Measurements from ENCODE around the gene LRMDA.

The LRMDA gene

DNA sequence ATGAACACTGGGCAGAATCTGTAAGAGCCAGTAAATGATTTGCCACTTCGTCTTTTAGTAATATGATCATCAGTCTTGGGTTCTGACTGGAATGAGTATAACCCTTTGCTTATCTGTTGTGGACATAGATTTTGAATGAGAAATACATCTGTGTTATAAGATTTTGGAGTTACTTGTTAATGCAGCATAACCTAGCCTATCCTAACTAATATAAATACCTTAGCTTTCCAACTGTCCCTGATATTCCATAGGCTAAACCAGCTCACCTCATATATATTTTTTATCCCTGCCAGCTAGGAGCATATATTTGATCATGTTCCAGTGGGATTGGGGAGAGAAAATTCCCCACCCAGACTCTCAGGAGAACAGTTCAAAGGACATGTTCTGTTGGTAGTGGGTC lies 15.1 kb downstream of the LRMDA start:
- ATAC-seq (no peak), DNase-seq (no peak)
- H3K9me3 Mint-ChIP-seq: peaks cover 14 to 32% of the 10 kb centered on the region in 2 donors
- peaks cover 15% of the 10 kb centered on the region for H3K27me3 Mint-ChIP-seq
- no peak overlapping the region for H3K4me3 Mint-ChIP-seq
- H3K4me1 Mint-ChIP-seq: no peaks in the 10 kb centered on the region
- no peak overlapping the region for H3K27ac Mint-ChIP-seq

GRCh38 chr10:75448166-75448565 lies 16.7 kb downstream of the LRMDA start:
- Mint-ChIP-seq H3K9me3 (peaks cover 14 to 22% of the 10 kb centered on the region in 2 donors), H3K27ac (no peak overlapping the region)
- DNase-seq: no peak

GRCh38 chr10:75449382-75450074 lies 18.1 kb downstream of the LRMDA start:
- peaks cover 20% of the 10 kb centered on the region for H3K27me3 Mint-ChIP-seq
- DNase-seq (no peak), ATAC-seq (no peak)
- no peak overlapping the region for H3K4me3 Mint-ChIP-seq
- H3K4me1 Mint-ChIP-seq: no peaks in the 10 kb centered on the region
- H3K9me3 Mint-ChIP-seq: peaks cover 5 to 10% of the 10 kb centered on the region in 2 donors
- no peak overlapping the region for H3K27ac Mint-ChIP-seq

More at GRCh38 chr10:75448166-75448565, 16.7 kb downstream of the LRMDA start:
- Mint-ChIP-seq H3K27me3 (peaks cover 20% of the 10 kb centered on the region), H3K4me3 (no peak overlapping the region), H3K4me1 (no peaks in the 10 kb centered on the region)
- ATAC-seq: no peak

DNA sequence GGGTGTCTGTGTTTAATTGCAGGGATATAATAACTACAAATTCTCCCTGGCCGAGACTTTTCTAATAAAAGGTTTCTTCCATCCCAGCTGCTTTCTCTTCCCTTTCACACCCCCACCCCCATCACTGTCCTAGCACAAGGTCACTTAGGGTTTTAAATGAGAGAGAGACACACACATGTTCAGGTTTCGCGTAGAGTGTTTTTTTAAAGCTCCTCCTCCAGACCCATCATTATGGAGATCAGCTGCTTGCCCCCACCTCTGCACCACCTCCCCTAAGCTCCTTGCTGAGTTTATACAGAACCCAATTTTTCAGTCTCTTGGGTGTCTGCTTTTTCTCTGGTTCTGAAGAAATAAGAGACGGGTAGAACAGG lies 18.6 kb downstream of the LRMDA start:
- no peak for ATAC-seq
- Mint-ChIP-seq H3K4me1 (no peaks in the 10 kb centered on the region), H3K4me3 (no peak overlapping the region), H3K27me3 (peaks cover 20% of the 10 kb centered on the region), H3K9me3 (peaks cover 5 to 10% of the 10 kb centered on the region in 2 donors), H3K27ac (no peak overlapping the region)
- no peak for DNase-seq

DNA sequence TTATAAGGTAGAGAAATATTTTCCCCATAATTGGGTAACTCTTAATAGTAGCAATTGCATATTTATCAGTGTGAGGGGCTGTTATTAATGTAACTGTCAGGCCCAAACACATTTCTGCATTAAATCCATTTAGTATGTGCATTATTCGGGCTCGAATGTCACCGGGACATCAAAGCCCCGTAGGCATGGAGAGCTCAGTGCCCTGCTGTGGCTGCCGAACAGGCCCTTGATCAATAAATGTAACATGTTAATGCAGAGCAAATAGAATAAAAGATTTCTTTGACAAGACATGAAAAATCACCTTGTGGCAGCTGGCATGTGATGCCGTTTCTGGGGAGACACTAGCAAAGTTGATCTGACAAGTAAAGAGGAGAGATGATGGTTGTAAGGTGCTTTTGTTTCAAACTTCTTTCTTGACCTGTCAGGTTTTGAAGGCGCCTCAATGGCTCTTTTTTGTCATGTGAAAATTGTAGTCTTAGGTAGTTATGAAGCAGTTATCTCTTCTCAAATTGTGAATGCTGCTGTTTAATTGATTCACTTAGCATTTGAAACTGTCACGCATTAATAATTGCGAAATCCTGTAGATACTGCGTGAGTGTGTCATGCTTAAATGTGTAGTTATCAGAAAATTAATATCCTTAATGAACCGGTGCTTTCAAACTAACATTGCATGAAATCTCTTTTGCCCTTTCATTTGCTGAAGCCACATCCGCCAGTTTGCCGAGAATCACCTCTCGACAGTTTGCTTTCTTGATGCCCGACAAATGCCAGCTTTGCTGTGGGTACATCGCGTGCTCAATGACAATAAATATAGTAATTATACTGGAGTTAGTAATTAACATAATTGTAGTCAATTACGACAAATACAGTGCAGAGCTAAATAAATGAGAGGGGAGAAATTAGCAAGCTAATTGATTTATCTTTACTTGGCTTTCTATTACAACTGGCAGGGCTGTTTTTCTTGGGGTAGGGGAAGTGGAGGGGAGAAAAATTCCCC lies 19.5 kb downstream of the LRMDA start:
- H3K4me1 Mint-ChIP-seq: no peaks in the 10 kb centered on the region
- H3K27me3 Mint-ChIP-seq: peaks cover 27% of the 10 kb centered on the region
- peaks cover 5 to 10% of the 10 kb centered on the region in 2 donors for H3K9me3 Mint-ChIP-seq
- DNase-seq (no peak), ATAC-seq (no peak)
- no peak overlapping the region for H3K27ac Mint-ChIP-seq
- no peak overlapping the region for H3K4me3 Mint-ChIP-seq

DNA sequence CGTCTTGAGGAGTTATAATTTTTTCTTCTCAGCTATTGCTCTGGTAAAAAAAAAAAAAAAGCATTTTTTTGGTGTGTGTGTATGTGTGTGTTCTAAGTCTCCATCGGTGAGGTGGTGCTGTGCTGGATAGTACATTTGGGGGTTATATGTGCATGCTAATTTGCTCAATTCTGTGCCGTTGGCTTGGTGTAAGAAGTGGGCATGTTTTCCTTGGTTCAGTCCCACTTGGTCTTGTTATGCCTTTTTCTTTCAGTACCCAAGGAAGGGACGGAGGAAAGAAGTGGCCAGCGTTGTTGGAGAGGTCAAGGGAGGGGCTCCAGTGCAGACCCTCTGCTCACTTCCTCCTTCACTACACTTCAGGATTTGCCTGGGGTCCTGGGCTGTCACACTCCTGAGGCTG lies 20.4 kb downstream of the LRMDA start:
- DNase-seq (no peak), ATAC-seq (no peak)
- no peak overlapping the region for H3K4me3 Mint-ChIP-seq
- H3K9me3 Mint-ChIP-seq: peaks cover 1 to 3% of the 10 kb centered on the region in 2 donors
- H3K27me3 Mint-ChIP-seq: peaks cover 27% of the 10 kb centered on the region
- no peaks in the 10 kb centered on the region for H3K4me1 Mint-ChIP-seq
- H3K27ac Mint-ChIP-seq: no peak overlapping the region

DNA sequence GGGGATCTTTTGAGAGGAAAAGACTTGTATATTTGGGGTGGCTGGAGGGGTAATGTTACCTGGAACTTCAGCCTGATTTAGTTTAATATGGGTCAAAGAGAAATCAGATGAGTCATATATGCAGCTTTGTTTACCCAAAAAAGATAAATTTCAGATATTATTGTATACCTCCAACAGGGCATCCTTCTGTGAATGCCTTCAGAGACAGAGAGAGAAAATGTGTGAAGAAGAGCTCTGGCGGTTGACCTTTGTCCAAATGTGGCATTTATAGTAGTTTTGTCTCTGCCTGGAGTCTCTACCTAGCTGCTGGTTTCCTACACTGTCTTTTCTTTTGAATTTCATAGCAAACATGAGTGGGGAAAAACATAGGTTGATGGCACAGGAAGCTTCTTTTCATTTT lies 21.6 kb downstream of the LRMDA start:
- ATAC-seq (no peak), DNase-seq (no peak)
- peaks cover 27% of the 10 kb centered on the region for H3K27me3 Mint-ChIP-seq
- H3K4me3 Mint-ChIP-seq: no peak overlapping the region
- H3K27ac Mint-ChIP-seq: no peak overlapping the region
- H3K4me1 Mint-ChIP-seq: no peaks in the 10 kb centered on the region
- H3K9me3 Mint-ChIP-seq: no peaks in the 10 kb centered on the region

- DNase-seq: no peak
- no peaks in the 10 kb centered on the region for H3K4me1 Mint-ChIP-seq
- ATAC-seq: no peak
- no peak overlapping the region for H3K27ac Mint-ChIP-seq
- no peaks in the 10 kb centered on the region for H3K9me3 Mint-ChIP-seq
- no peak overlapping the region for H3K4me3 Mint-ChIP-seq
- H3K27me3 Mint-ChIP-seq: peaks cover 15% of the 10 kb centered on the region
Measured at GRCh38 chr10:75456122-75456521, 24.7 kb downstream of the LRMDA start.

DNA sequence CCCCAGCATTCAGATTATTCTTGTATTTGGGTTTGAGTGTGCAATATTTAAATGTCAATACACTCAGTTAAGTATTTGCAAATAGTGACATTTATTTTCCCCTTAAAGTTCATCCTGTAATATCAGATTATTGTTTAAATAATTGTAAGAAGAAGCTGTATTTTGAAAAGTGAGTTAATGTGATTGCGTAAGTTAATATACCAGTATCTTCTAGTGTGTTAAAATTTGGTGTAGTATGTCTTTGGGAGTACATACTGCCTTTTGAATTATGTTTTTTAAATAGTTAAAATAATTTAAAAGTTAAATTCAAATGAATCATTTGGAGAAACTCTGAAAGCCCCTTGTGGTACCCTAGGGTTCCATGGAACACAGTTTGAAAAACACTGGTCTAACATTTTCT lies 28.6 kb downstream of the LRMDA start:
- no peak for DNase-seq
- Mint-ChIP-seq H3K27me3 (peaks cover 7% of the 10 kb centered on the region), H3K27ac (no peak overlapping the region), H3K9me3 (no peaks in the 10 kb centered on the region), H3K4me3 (no peak overlapping the region), H3K4me1 (no peaks in the 10 kb centered on the region)
- ATAC-seq: no peak

DNA sequence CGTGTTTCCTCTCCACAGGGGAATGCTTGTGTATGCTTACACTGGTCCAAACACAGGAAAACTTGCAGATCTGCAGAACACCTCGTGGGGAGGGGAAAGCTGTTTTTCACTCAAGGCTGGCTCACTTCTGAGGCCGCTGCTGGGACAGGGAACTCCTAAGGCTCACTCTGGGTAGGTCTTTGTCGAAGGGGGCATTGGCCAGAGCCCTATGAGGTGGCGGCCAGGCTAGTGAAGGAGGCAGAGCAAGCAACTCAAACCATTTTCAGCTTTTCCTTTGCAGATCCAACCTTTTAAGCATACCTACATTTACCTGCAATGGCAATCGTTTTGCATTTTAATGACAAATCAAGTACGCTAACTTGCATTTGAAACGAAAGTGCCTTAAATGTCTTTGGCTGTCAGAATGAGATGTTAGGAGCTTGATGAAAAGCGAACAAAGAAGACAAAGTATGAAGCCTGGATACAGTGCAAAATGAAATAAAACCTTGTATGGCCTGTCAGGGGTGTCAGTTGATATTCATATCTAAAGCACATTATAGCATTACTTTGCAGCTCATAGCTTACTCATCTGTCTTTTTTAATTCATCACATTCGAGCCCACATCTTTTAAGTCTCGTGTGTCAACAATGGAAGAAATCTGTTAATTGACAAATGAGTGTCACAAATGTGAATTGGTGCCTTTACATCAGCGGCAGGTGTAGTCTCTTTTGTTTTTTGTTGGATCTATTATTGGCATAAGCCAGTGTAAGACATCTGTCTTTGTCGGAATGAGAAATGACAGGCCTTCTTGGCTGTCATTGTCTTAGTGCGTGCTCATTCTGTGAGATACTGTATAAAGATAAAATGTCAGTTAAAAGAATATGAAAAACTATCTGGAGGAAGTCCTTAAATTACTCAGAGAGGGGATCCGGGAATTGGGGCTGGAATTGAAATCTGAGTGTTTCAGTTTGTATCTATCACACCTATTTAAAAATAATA lies 30.5 kb downstream of the LRMDA start:
- no peaks in the 10 kb centered on the region for H3K9me3 Mint-ChIP-seq
- ATAC-seq (no peak), DNase-seq (no peak)
- H3K27ac Mint-ChIP-seq: no peak overlapping the region
- peaks cover 12% of the 10 kb centered on the region for H3K27me3 Mint-ChIP-seq
- no peaks in the 10 kb centered on the region for H3K4me1 Mint-ChIP-seq
- H3K4me3 Mint-ChIP-seq: no peak overlapping the region

DNA sequence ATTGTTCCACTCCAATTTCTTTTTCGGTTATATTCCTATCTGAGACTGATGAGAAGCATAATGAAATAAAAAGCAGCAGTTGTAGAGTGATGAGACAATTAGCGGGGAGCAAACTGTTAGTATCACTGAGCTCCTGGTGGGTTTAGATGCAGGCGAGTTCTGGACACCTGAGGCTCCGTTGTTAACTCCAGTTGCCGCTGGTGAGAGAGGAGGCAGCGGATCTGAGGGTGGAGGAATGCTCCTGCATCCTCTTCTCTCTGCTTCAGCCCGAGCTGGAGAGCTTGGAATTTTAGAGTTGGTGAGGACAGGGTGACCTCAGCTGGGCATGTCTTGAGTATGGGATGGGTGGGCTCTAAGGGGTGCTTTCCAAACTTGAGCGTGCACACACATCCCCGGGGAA lies 31.4 kb downstream of the LRMDA start:
- Mint-ChIP-seq H3K4me3 (no peak overlapping the region), H3K9me3 (no peaks in the 10 kb centered on the region), H3K27me3 (peaks cover 17% of the 10 kb centered on the region), H3K4me1 (no peaks in the 10 kb centered on the region), H3K27ac (no peak overlapping the region)
- no peak for DNase-seq
- no peak for ATAC-seq

GRCh38 chr10:75464478-75465449 lies 33.3 kb downstream of the LRMDA start:
- no peaks in the 10 kb centered on the region for H3K9me3 Mint-ChIP-seq
- peak overlapping the region in 1 of 2 donors; percentile 3 for H3K27ac Mint-ChIP-seq
- ATAC-seq: no peak

DNA sequence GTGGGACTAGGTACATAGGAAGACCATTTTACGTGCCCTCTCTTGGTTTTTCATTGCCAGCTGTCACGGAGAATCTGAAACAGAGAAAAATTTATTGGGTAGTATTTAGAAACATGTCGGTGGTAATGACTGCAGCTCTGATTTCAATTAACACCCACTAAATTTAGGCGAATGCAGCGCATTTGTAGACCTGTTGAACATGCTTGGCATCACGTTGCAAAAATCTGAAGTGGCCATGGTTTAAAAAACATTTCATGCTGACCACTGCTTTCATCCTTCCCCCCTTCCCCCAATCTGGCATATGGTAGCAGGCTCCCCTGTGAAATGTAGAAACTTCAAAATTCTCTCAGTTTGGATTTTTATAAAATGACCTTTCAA lies 34.0 kb downstream of the LRMDA start:
- Mint-ChIP-seq H3K4me3 (no peak overlapping the region), H3K9me3 (no peaks in the 10 kb centered on the region), H3K27me3 (peaks cover 24% of the 10 kb centered on the region), H3K4me1 (no peaks in the 10 kb centered on the region), H3K27ac (no peak overlapping the region)
- DNase-seq (no peak), ATAC-seq (no peak)

More at GRCh38 chr10:75464478-75465449, 33.3 kb downstream of the LRMDA start:
- Mint-ChIP-seq H3K4me3 (no peak overlapping the region), H3K27me3 (peaks cover 24% of the 10 kb centered on the region), H3K4me1 (no peaks in the 10 kb centered on the region)
- DNase-seq: no peak

GRCh38 chr10:75466001-75466400 lies 34.6 kb downstream of the LRMDA start:
- no peak overlapping the region for H3K4me3 Mint-ChIP-seq
- DNase-seq (no peak), ATAC-seq (no peak)
- no peak overlapping the region for H3K27ac Mint-ChIP-seq
- H3K27me3 Mint-ChIP-seq: peaks cover 24% of the 10 kb centered on the region
- no peaks in the 10 kb centered on the region for H3K9me3 Mint-ChIP-seq
- H3K4me1 Mint-ChIP-seq: no peaks in the 10 kb centered on the region

Data from stimulated activated naive CD8-positive, alpha-beta T cell treated with anti-CD3 and anti-CD28 coated beads, Interleukin-15, amount 100 ng/mL, for 72 hours (primary cell).